K562 (cell line): ENCODE data around the gene ADAMTS10. TPM values are rescaled to one million over a fixed set of nuclear protein-coding genes. Genes with fewer than 3 reads are reported as not detected.

Experiments used
- ATAC-seq: fragments of 200-7000 bp; cut with Tn5 transposase; 3 replicates; pipeline ENCODE4 v1.9.1; 2020; ENCODE audit warnings: moderate library complexity
- BruUV-seq: library from RNA; stranded (reverse); fragments of 400-500 nt; replicated peaks from 2 replicates; lab custom pipeline; 2021; lab: Mats Ljungman, UMichigan
- CTCF ChIA-PET: fragments of 300-600 bp; formaldehyde crosslinking; extraction: SDS; loops from one replicate; lab custom pipeline; 2021; ENCODE audit warnings: low intra/inter-chr PET ratio; lab: Yijun Ruan, JAX
- POLR2A ChIA-PET: fragments of 300-600, 350-650 bp; sonication (Branson Sonifier 250); formaldehyde crosslinking; extraction: SDS; loops from one replicate; lab custom pipeline; 2021; ENCODE audit warnings: antibody characterized with exemption, inconsistent platforms; lab: Yijun Ruan, JAX
- DNase-seq, 4 experiments: peaks; one replicate each; pipeline versions ENCODE4 v3.0.0 to v3.0.0-alpha.2; 2011 to 2018; ENCODE audit warnings: low spot score in 3 of 4, mixed read lengths in 3 of 4; ENCODE audit errors: extremely low read depth in 1 of 4
- FAIRE-seq: peaks from 2 replicates; lab custom pipeline; 2011; peaks lifted over from hg19 to GRCh38; lab: Jason Lieb, UNC
- H2AFZ ChIP-seq: 2 replicates; pipeline ENCODE4 v1.6.0; 2011; ENCODE audit warnings: low read depth, low read length, control low read depth, inconsistent platforms
- H3K27ac ChIP-seq: fragments of 200-600 bp; 3 replicates; pipeline ENCODE4 v1.8.0; 2011; ENCODE audit warnings: low read depth, mild to moderate bottlenecking, control low read depth, inconsistent platforms, low read length, moderate library complexity, mixed read lengths; ENCODE audit errors: extremely low read depth
- H3K27me3 ChIP-seq, 2 experiments: fragments of 300-600 bp in 1 of 2; 2 replicates in 1 of 2; 3 replicates in 1 of 2; pipeline versions ENCODE4 v1.6.0 to v1.8.0; 2011; ENCODE audit warnings: inconsistent platforms in 2 of 2, low read length in 2 of 2, mild to moderate bottlenecking in 1 of 2, mixed read lengths in 1 of 2, moderate library complexity in 1 of 2; ENCODE audit not compliant: control insufficient read depth in 2 of 2, insufficient read depth in 2 of 2
- H3K36me3 ChIP-seq: fragments of 300-600 bp; 3 replicates; pipeline ENCODE4 v1.8.0; 2011; ENCODE audit warnings: mild to moderate bottlenecking, low read length, inconsistent platforms; ENCODE audit not compliant: control insufficient read depth, insufficient read depth
- H3K4me1 ChIP-seq, 2 experiments: fragments of 200-600 bp in 1 of 2; replicated peaks in 1 of 2; 2 replicates in 1 of 2; 3 replicates in 1 of 2; pipeline versions ENCODE4 v1.5.1 to v1.8.0; 2011; ENCODE audit warnings: inconsistent platforms in 2 of 2, low read length in 2 of 2, mild to moderate bottlenecking in 1 of 2, mixed read lengths in 1 of 2, moderate library complexity in 1 of 2; ENCODE audit not compliant: control insufficient read depth in 2 of 2, insufficient read depth in 2 of 2
- H3K4me2 ChIP-seq: 2 replicates; pipeline ENCODE4 v1.6.1; 2011; ENCODE audit warnings: low read length, control low read depth, inconsistent platforms, mixed read lengths; ENCODE audit not compliant: insufficient read depth
- H3K4me3 ChIP-seq: fragments of 200-600 bp; sonication (generic), shearing (Covaris generic); 2 replicates; pipeline ENCODE4 v1.5.1; 2016; ENCODE audit warnings: control low read depth, inconsistent platforms
- H3K79me2 ChIP-seq: fragments of 200-600 bp; 3 replicates; pipeline ENCODE4 v1.8.0; 2011; ENCODE audit warnings: low read length, inconsistent platforms; ENCODE audit not compliant: control insufficient read depth, insufficient read depth
- H3K9ac ChIP-seq, 2 experiments: 2 replicates each; pipeline versions ENCODE4 v1.6.0 to v1.6.1; 2011; ENCODE audit warnings: low read depth in 2 of 2, low read length in 2 of 2, control low read depth in 1 of 2, inconsistent platforms in 1 of 2, mild to moderate bottlenecking in 1 of 2, mixed read lengths in 1 of 2; ENCODE audit not compliant: insufficient read depth in 1 of 2
- H3K9me1 ChIP-seq: one replicate; pipeline ENCODE4 v1.6.0; 2011; ENCODE audit warnings: inconsistent platforms, mild to moderate bottlenecking, low read length, moderate library complexity; ENCODE audit not compliant: control insufficient read depth, insufficient read depth
- H3K9me3 ChIP-seq: replicated peaks from 2 replicates; pipeline ENCODE4 v1.5.1; 2011; ENCODE audit warnings: low read depth, low read length, inconsistent platforms; ENCODE audit not compliant: control insufficient read depth, insufficient read depth
- H4K20me1 ChIP-seq: replicated peaks from 2 replicates; pipeline ENCODE4 v1.6.1; 2011; ENCODE audit warnings: low read length, inconsistent platforms, mixed read lengths; ENCODE audit not compliant: control insufficient read depth, insufficient read depth
- E2F8 ChIP-seq: fragments of 450-650 bp; IDR thresholded peaks from 2 replicates; pipeline ENCODE4 v1.7.1; 2018; ENCODE audit warnings: mild to moderate bottlenecking, low read depth; ENCODE audit not compliant: partially characterized antibody
- ETV5 ChIP-seq: sonication (generic); formaldehyde crosslinking; IDR thresholded peaks from 2 replicates; pipeline ENCODE4 v1.4.0; 2020; ENCODE audit warnings: low read depth, mild to moderate bottlenecking, missing genetic modification reagents
- FOS ChIP-seq: IDR thresholded peaks from 3 replicates; pipeline ENCODE4 v1.6.1; 2011; ENCODE audit not compliant: insufficient read length; ENCODE audit errors: extremely low read depth
- KAT8 ChIP-seq: fragments of 450-650 bp; IDR thresholded peaks from 2 replicates; pipeline ENCODE4 v1.6.1; 2016; ENCODE audit warnings: low read depth, mild to moderate bottlenecking
- KLF6 ChIP-seq: fragments of 250-450 bp; sonication (Bioruptor Pico); IDR thresholded peaks from 2 replicates; pipeline ENCODE4 v1.4.0; 2020; ENCODE audit warnings: mild to moderate bottlenecking, moderate library complexity, borderline replicate concordance
- TAF15 ChIP-seq: fragments of 200-400 bp; formaldehyde crosslinking; IDR thresholded peaks from 2 replicates; pipeline ENCODE4 v1.6.1; 2017; ENCODE audit warnings: mild to moderate bottlenecking, low read depth, low read length, moderate library complexity
- ZNF174 ChIP-seq: fragments of 250-450 bp; sonication (Bioruptor Pico); IDR thresholded peaks from 2 replicates; pipeline ENCODE4 v1.4.0; 2020; ENCODE audit warnings: mild to moderate bottlenecking
- WGBS: fragments of 100-300 bp; shearing (Covaris generic); methylation state at CpG from one replicate; pipeline ENCODE4 v1.1.6; 2016; ENCODE audit warnings: low coverage, mixed read lengths; ENCODE audit not compliant: insufficient coverage; ENCODE audit errors: missing lambda C conversion rate; 5-methylcytosine and 5-hydroxymethylcytosine counted together
- in situ Hi-C: fragments of 300-500 bp; cut with MboI; formaldehyde crosslinking; loops from 4 replicates; pipeline ENCODE4 v1.15.0; 2018; ENCODE audit warnings: inconsistent platforms, mixed read lengths
- intact Hi-C: fragments of 100-400 bp; cut with micrococcal nuclease; formaldehyde crosslinking; loops from 2 replicates; pipeline ENCODE4 v1.14.2; 2022
- polyA plus RNA-seq, 8 experiments: library from polyadenylated mRNA; depleted of rRNA in 4 of 8; stranded (reverse) in 5 of 8; unstranded in 3 of 8; fragments of >200 nt; fragmentation: Nextera tagmentation in 2 of 8; fragmentation: Illumina TruSeq in 1 of 8; extraction: Ambion mirVana in 2 of 8; extraction: Trizol in 1 of 8; gene quantifications; 2 replicates each; pipeline versions ENCODE4 v1.2.1 to v1.2.3, GENCODE V29; 2011 to 2014; ENCODE audit warnings: inconsistent platforms in 1 of 8, missing spikeins in 1 of 8
- total RNA-seq, 7 experiments: library from RNA; depleted of rRNA in 6 of 7; stranded (reverse); fragments of >200 nt in 6 of 7; fragmentation: Illumina TruSeq in 2 of 7; extraction: Trizol in 2 of 7; gene quantifications; 2 replicates each; pipeline versions ENCODE4 v1.2.1 to v1.2.3, GENCODE V29; 2011 to 2021; ENCODE audit warnings: low replicate concordance in 1 of 7
- TF ChIP-seq, protein P1 (sequence below): fragments of 450-650 bp; IDR thresholded peaks from 2 replicates; pipeline ENCODE4 v1.6.1; 2016; ENCODE audit warnings: missing biosample characterization, missing genetic modification characterization

The ADAMTS10 gene
- total and polyA plus RNA-seq, 9 of the 15 experiments (the other 6 are each of a cell fraction or from before 2014, with no cell fraction given), result 0.33 to 1.8 (median 0.57) TPM; not detected in 4

GRCh38 chr19:8595651-8596050 is 14.9 kb downstream of the ADAMTS10 start:
- Histone ChIP-seq H4K20me1 (no peaks in the 10 kb centered on the region; the same call in 1 of the 2 replicates), H3K4me2 (no peak overlapping the region), H3K9me1 (no peaks in the 10 kb centered on the region), H3K36me3 (no peaks in the 10 kb centered on the region)
- TF ChIP-seq TAF15 (no peak), ETV5 (CRISPR knock-in tag) (no peak), FOS (no peak), KLF6 (CRISPR knock-in tag) (no peak), ZNF174 (CRISPR knock-in tag) (no peak), KAT8 (no peak), E2F8 (no peak)
- TF ChIP-seq, protein P1, sequence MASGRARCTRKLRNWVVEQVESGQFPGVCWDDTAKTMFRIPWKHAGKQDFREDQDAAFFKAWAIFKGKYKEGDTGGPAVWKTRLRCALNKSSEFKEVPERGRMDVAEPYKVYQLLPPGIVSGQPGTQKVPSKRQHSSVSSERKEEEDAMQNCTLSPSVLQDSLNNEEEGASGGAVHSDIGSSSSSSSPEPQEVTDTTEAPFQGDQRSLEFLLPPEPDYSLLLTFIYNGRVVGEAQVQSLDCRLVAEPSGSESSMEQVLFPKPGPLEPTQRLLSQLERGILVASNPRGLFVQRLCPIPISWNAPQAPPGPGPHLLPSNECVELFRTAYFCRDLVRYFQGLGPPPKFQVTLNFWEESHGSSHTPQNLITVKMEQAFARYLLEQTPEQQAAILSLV (tag), result no peak
- TF ChIP-seq, all 486 proteins: peak for 0
- POLR2A ChIA-PET, result no interaction called here
- 0% methylated on average over 13 of the region's 15 CpGs for WGBS
- Histone ChIP-seq H3K27ac (no peak overlapping the region), H3K27me3 (peaks cover 12 to 33% of the 10 kb centered on the region in 2 experiments; a peak in 4 of 5 replicates), H2AFZ (no peak overlapping the region), H3K4me3 (no peak overlapping the region), H3K79me2 (no peaks in the 10 kb centered on the region), H3K4me1 (peaks cover 6 to 20% of the 10 kb centered on the region in 2 experiments; a peak in 4 of 5 replicates), H3K9me3 (peaks cover 3% of the 10 kb centered on the region; the same call in 1 of the 2 replicates), H3K9ac (no peak overlapping the region)
- ATAC-seq (no peak), DNase-seq (no peak), FAIRE-seq (no peak)
- no TSS peak for BruUV-seq
- in situ Hi-C loops, result no loop called here
- intact Hi-C loops, result no loop called here
- CTCF ChIA-PET, result interaction anchor here (0.5 kb wide), 1 partner anchor 769 kb away, joined by 3 read pairs; no protein-coding TSS in a partner anchor
